ENCODE data around the gene SSTR3.

GRCh38 chr22:37195921-37196320, 16.4 kb downstream of the SSTR3 start:
- TF ChIP-seq CTCF (IDR thresholded peaks at IDR 0.05), result no peak
- TF ChIP-seq POLR2A (IDR thresholded peaks at IDR 0.05), result no peak
- no peak for TF ChIP-seq EP300 (IDR thresholded peaks at IDR 0.05; ENCODE audit: low read depth)
- no peak for TF ChIP-seq POLR2AphosphoS5 (IDR thresholded peaks at IDR 0.05)

Data from transverse colon (tissue), 4 donors.